ENCODE measurements around the gene NPTXR.
A peak's percentile ranks its signal among the peaks of the same experiment; 100 is the strongest.

The NPTXR gene

GRCh38 chr22:38799265-38800002 is 44.4 kb downstream of the NPTXR start:
- no peak for DNase-seq (ENCODE audit: extremely low read depth in 1 of 2, low read depth in 1 of 2)

DNA sequence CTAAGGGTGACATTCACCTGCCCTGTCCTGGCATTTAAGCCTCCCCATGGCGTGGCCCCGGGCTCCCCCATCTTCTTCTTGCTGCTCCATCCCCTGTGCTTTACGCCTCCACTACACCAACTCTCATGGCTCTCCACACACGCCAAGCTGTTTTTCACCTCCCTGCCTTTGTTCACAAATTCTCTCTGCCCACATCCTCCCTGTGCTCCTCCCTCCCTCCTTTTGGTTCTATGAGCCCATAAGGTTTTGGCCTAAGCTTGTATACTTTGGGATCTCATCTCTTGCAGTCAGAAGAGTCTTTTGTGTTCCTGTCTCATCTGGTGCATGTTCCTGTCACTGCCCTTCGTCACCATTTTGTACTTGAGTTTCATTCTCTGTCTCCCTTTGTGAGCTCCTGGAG is 45.3 kb downstream of the NPTXR start:
- no peak for DNase-seq (ENCODE audit: extremely low read depth in 1 of 2, low read depth in 1 of 2)

- DNase-seq (ENCODE audit: extremely low read depth in 1 of 2, low read depth in 1 of 2) = no peak
These were observed 47.4 kb downstream of the NPTXR start for GRCh38 chr22:38796262-38796957.

GRCh38 chr22:38795569-38795968 is 48.3 kb downstream of the NPTXR start:
- no peak for DNase-seq (ENCODE audit: extremely low read depth in 1 of 2, low read depth in 1 of 2)

- peak; percentile 72 to 84 for DNase-seq (ENCODE audit: extremely low read depth in 1 of 2, low read depth in 1 of 2)
These were observed 49.9 kb downstream of the NPTXR start, which contains the start of gene DNAL4 for GRCh38 chr22:38793721-38794466. DNAL4 (minus strand) TSS chr22:38794143; CDS start chr22:38782731, 11,412 bp downstream.

- DNase-seq (ENCODE audit: extremely low read depth in 1 of 2, low read depth in 1 of 2) = no peak
These were observed 50.5 kb downstream of the NPTXR start for GRCh38 chr22:38793317-38793716.

- DNase-seq (ENCODE audit: extremely low read depth in 1 of 2, low read depth in 1 of 2) = no peak
These were observed 51.0 kb downstream of the NPTXR start for GRCh38 chr22:38792833-38793232.

DNA sequence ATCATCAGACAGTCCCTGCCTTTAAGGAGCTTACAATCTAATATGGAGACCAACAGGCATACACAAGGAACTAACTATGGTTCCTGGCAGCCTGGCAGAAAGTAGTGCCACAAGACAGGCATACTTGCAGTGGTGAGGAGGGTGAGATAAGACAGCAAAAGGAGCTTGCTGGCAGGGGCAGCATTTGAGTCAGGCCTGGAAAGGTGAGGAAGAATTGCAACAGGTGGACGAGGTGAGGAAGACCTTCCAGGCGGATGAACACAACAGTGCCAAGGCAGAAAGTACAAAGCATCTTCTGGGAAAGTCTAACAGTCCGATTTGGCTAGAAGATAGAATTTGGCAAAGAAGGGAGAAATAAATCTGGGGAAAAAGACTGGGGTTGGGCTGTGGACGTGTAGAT is 54.2 kb downstream of the NPTXR start:
- DNase-seq (ENCODE audit: extremely low read depth in 1 of 2, low read depth in 1 of 2) = no peak

DNA sequence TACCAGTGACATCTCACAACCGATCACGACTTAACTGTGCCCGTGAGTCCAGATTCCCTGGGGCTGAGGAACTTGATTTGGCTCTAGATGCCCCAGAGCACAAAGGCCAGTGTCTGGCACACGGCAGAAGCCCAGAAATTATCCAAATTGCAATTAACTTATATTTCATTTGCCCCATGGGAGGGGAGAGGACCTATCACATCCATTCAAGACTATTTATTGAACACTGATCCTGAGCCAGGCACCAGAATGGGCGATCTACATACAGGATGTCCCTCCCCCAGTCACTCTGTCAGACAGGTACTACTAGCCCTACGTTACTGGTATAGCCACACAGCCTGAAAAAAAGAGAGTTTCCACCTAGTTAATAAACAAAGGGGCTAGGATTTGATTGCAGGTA is 55.0 kb downstream of the NPTXR start:
- no peak for DNase-seq (ENCODE audit: extremely low read depth in 1 of 2, low read depth in 1 of 2)

DNA sequence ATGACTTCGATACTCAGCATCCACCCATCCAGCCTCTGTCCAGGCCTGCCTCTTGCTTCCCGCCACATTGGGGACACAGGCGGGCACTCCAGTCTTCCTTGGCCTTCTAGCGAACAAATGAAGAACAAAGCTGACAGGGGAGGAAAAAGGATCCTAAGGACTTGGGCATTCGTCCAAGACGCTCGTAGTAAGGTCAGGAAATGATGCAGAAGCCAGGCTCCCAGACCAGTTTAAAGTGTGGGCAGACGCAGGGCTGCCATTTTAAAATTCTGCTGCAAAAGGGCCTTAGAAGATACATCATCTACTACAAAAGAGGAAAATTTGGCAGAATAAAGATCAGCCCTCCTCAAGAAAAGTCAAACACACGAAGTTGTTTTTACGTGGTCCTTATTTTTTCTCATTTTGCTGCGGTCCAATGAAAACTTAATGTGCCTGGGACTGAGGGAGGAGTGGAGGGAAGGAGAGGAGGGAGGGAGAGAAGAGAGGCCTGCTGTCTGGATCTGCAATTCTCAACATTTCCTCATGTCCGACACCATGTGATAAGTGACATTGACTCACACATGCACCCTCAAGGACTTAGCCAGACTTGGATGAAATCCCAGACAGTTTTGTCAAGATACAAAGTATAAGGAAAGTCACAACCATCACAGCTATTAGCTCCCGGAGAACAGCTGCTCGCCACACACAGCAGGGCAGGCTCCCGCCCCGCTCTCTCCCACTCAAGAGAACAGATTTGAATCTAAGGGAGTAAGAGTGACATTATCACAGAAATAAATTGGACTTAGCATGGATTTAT is 55.6 kb downstream of the NPTXR start:
- DNase-seq (ENCODE audit: extremely low read depth in 1 of 2, low read depth in 1 of 2) = no peak

GRCh38 chr22:38786631-38787030 is 57.2 kb downstream of the NPTXR start:
- no peak for DNase-seq (ENCODE audit: extremely low read depth in 1 of 2, low read depth in 1 of 2)

DNA sequence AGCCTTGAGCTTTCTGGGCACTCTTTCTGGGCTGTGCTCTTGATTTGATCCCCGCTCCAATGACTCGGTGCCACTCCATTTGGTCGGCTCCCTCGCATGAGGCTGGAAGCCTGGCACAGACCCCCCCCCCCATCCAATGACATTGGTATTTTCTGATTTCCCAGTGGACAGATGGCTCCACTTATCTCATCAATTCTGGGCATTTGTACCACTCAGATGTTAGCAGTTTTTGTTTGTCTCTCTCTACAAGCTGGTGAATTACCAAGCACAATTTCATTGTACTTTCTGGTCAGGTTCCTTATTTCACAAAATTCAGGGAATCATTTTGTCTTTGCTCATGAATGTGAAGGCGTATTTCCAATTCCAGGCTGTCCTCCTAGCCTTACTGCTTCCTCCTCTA is 59.0 kb downstream of the NPTXR start:
- DNase-seq (ENCODE audit: extremely low read depth in 1 of 2, low read depth in 1 of 2) = no peak

- no peak for DNase-seq (ENCODE audit: extremely low read depth in 1 of 2, low read depth in 1 of 2)
These were observed 59.8 kb downstream of the NPTXR start for GRCh38 chr22:38784035-38784434.

DNA sequence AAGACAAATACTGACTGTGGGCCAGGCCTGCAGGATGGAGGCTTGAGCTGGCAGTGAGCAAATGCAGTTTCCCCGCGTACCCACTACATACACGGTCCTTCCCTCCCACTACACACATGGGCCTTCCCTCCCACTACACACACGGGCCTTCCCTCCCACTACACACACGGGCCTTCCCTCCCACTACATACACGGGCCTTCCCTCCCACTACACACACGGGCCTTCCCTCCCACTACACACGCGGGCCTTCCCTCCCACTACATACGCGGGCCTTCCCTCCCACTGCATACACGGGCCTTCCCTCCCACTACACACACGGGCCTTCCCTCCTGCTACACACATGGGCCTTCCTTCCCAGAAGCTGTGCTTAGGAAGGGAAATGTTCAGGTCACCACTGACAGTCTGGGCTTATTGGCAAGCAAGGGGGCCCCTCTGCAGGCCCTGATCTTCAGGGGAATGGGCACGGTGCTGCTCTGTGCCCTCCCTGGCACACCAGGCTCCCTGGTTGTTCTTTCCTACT is 60.7 kb downstream of the NPTXR start:
- DNase-seq (ENCODE audit: extremely low read depth in 1 of 2, low read depth in 1 of 2) = no peak

DNA sequence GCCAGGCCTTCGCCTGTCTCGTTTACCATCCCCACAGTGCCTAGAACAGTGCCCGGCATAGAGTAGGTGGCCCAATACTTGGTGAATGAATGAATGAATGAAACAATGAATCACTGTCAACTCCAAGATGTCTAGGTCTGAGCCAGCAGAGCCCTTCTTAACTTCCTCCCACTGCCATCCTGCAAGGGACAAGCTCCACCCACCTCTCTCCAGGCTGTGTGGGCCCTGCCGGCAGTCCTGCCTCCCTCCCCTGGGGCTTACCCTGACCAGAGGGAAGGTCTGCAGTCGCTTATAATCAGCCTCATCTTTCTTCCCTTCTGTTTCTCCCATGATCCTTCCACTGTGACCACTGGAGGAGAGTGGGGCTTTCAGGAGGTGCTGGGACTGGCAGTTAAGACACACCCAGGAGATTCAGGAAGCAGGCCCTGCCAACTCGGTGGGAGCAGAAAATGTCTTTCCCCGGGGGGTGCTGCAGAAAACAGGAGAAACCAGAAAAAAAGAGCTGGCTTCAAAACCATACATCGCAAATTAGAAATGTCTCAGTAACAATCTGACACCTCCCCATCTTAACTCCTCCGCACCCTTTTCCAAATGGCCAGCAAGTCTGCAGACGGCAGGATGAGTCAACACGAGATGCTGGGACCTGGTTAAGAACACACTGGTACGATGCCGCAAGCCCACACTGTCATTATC is 61.3 kb downstream of the NPTXR start:
- no peak for DNase-seq (ENCODE audit: extremely low read depth in 1 of 2, low read depth in 1 of 2)

DNA sequence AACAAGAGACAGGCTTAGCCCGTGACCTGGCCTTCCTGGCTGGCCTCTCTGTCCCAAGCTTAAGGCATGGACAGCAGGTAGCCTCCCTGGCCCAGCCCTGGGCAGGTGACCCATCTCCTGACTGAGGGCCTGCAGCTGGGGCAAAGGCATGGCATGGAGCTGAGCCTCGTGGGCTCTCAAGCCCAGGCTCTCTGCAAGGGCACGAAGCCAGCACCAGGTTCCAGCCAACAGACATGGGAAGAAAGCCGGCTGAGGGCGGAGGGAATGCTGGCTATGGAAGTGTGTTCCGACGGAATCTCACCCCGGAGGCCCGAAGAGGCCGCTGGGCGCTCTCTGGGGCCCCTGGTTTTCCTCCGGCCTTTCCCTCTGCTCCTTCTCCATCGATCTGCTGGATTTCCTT is 62.8 kb downstream of the NPTXR start:
- DNase-seq (ENCODE audit: extremely low read depth in 1 of 2, low read depth in 1 of 2) = no peak

GRCh38 chr22:38777087-38777671 is 66.6 kb downstream of the NPTXR start:
- DNase-seq (ENCODE audit: extremely low read depth in 1 of 2, low read depth in 1 of 2) = no peak

DNA sequence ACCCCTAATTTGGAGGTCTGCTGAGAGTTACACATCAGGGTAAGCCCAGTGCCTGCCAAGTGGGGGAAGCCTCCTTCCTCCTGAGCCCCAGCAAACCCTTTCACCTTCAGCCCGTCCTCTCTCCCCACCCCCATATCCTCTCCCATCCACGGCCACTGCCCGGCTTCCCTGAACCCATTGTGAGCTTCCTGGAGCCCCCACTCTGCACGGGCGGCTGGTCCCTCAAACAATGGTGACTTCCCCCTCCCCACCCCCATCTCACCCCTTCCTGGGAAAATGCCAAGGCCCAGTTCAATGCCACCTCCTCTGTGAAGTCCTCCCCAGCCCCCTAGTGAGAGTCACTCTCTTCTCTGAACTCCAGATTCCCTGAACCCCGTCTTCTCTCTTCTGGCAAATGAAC is 67.7 kb downstream of the NPTXR start:
- DNase-seq (ENCODE audit: extremely low read depth in 1 of 2, low read depth in 1 of 2) = no peak

DNA sequence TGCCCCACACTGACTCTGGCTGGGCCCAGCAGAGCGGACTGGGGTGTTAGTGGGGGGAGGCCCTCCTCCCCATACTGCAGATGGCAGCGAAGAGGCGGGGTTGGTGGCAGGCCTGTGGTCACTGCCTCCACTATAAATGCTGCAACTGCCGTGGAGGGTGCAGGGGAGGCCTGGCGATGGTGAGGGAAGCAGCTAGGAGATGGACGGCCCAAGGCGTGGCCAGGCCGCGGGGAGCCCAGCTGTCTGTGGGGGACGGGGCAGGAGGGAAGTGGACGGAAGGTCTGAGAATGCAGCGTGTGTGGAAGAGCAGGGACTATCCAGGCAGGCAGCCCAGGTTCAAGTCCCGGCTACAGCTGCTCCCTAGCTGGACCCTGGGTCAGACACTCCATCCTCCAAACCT is 68.2 kb downstream of the NPTXR start:
- DNase-seq (ENCODE audit: extremely low read depth in 1 of 2, low read depth in 1 of 2) = no peak
